HCT116 (cell line): ENCODE results near the gene USP12.

ENCODE experiments used
- EGR1 ChIP-seq: IDR thresholded peaks from 2 replicates; pipeline ENCODE4 v1.6.1; 2012; ENCODE audit warnings: low read depth
- FOSL1 ChIP-seq: IDR thresholded peaks from 2 replicates; pipeline ENCODE4 v1.6.1; 2012; ENCODE audit warnings: low read depth
- POLR2A ChIP-seq: IDR thresholded peaks from 2 replicates; pipeline ENCODE4 v1.7.0; 2011; ENCODE audit warnings: borderline replicate concordance; ENCODE audit not compliant: insufficient read depth, insufficient read length; ENCODE audit errors: extremely low read depth
- TF ChIP-seq, protein P1 (sequence below), 3 experiments: fragments of 200-600 bp in 1 of 3; sonication (generic) in 1 of 3; IDR thresholded peaks in 2 of 3; conservative IDR thresholded peaks in 1 of 3; 2 replicates each; pipeline ENCODE4 v1.5.1; 2012 to 2017; ENCODE audit warnings: low read depth in 2 of 3, low read length in 2 of 3, antibody characterized with exemption in 1 of 3, borderline replicate concordance in 1 of 3, control low read depth in 1 of 3, mild to moderate bottlenecking in 1 of 3, mixed read lengths in 1 of 3, mixed run types in 1 of 3, moderate library complexity in 1 of 3; ENCODE audit not compliant: insufficient read depth in 1 of 3
- TF ChIP-seq, protein P2 (sequence below): IDR thresholded peaks from 2 replicates; pipeline ENCODE4 v1.6.1; 2012; ENCODE audit warnings: low read depth

DNA sequence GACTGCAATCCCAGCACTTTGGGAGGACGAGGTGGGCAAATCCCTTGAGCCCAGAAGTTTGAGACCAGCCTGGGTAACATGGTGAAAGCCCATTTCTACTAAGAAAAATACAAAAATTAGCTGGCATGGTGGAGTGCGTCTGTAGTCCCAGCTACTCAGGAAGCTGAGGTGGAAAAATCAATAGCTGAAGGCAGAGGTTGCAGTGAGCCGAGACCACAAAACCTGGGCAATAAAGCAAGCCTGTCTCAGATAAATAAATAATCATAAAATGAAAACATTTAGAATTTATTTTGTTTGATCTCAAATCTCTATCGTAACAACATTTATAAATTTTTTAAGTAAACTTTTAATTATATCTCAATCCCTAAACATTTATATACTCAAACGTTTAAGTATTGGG lies 36.6 kb downstream of the USP12 start:
- TF ChIP-seq POLR2A (no peak), FOSL1 (no peak), EGR1 (no peak)
- TF ChIP-seq, protein P1, sequence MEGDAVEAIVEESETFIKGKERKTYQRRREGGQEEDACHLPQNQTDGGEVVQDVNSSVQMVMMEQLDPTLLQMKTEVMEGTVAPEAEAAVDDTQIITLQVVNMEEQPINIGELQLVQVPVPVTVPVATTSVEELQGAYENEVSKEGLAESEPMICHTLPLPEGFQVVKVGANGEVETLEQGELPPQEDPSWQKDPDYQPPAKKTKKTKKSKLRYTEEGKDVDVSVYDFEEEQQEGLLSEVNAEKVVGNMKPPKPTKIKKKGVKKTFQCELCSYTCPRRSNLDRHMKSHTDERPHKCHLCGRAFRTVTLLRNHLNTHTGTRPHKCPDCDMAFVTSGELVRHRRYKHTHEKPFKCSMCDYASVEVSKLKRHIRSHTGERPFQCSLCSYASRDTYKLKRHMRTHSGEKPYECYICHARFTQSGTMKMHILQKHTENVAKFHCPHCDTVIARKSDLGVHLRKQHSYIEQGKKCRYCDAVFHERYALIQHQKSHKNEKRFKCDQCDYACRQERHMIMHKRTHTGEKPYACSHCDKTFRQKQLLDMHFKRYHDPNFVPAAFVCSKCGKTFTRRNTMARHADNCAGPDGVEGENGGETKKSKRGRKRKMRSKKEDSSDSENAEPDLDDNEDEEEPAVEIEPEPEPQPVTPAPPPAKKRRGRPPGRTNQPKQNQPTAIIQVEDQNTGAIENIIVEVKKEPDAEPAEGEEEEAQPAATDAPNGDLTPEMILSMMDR (IDR thresholded peaks at IDR 0.05 in 2 of 3, conservative IDR thresholded peaks at IDR 0.05 in 1 of 3; ENCODE audit: borderline replicate concordance in 1 of 3, insufficient read depth in 1 of 3, low read depth in 2 of 3, low read length in 2 of 3), result no peak
- TF ChIP-seq, protein P2, sequence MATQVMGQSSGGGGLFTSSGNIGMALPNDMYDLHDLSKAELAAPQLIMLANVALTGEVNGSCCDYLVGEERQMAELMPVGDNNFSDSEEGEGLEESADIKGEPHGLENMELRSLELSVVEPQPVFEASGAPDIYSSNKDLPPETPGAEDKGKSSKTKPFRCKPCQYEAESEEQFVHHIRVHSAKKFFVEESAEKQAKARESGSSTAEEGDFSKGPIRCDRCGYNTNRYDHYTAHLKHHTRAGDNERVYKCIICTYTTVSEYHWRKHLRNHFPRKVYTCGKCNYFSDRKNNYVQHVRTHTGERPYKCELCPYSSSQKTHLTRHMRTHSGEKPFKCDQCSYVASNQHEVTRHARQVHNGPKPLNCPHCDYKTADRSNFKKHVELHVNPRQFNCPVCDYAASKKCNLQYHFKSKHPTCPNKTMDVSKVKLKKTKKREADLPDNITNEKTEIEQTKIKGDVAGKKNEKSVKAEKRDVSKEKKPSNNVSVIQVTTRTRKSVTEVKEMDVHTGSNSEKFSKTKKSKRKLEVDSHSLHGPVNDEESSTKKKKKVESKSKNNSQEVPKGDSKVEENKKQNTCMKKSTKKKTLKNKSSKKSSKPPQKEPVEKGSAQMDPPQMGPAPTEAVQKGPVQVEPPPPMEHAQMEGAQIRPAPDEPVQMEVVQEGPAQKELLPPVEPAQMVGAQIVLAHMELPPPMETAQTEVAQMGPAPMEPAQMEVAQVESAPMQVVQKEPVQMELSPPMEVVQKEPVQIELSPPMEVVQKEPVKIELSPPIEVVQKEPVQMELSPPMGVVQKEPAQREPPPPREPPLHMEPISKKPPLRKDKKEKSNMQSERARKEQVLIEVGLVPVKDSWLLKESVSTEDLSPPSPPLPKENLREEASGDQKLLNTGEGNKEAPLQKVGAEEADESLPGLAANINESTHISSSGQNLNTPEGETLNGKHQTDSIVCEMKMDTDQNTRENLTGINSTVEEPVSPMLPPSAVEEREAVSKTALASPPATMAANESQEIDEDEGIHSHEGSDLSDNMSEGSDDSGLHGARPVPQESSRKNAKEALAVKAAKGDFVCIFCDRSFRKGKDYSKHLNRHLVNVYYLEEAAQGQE, result no peak
